ENCODE data around the gene SDCBP2. TPM values are rescaled to one million over a fixed set of nuclear protein-coding genes. Genes with fewer than 3 reads are reported as not detected.

The SDCBP2 gene
- polyA plus RNA-seq, 1 donor (not counting 4 experiments of a cell fraction or from before 2014, with no cell fraction given): 36.0 TPM

- Histone ChIP-seq H4K20me1 (ENCODE audit: control insufficient read depth, extremely low read depth, insufficient read depth, low read length) (peaks cover 5% of the 10 kb centered on the region), H3K27me3 (ENCODE audit: control insufficient read depth, extremely low read depth, insufficient read depth, low read length) (no peaks in the 10 kb centered on the region), H3K36me3 (ENCODE audit: control insufficient read depth in 2 of 2, extremely low read depth in 1 of 2, insufficient read depth in 2 of 2, low read length in 2 of 2) (peaks cover 3 to 11% of the 10 kb centered on the region in 2 experiments), H2AFZ (ENCODE audit: control insufficient read depth, low read length) (no peak overlapping the region), H3K9ac (ENCODE audit: control insufficient read depth, extremely low read depth, insufficient read depth, low read length) (no peak overlapping the region), H3K9me1 (ENCODE audit: control insufficient read depth, extremely low read depth, insufficient read depth, low read length) (peaks cover 3% of the 10 kb centered on the region), H3K4me2 (ENCODE audit: control insufficient read depth, extremely low read depth, insufficient read depth, low read depth, low read length) (no peak overlapping the region), H3K4me1 (ENCODE audit: control insufficient read depth, extremely low read depth, insufficient read depth, low read length) (peaks cover 27% of the 10 kb centered on the region), H3K27ac (ENCODE audit: control insufficient read depth, insufficient read depth, low read length) (no peak overlapping the region), H3K79me2 (ENCODE audit: control insufficient read depth, insufficient read depth, low read length) (peaks cover 11% of the 10 kb centered on the region), H3K9me3 (ENCODE audit: control insufficient read depth, low read depth, low read length) (no peaks in the 10 kb centered on the region), H3K4me3 (ENCODE audit: control insufficient read depth in 2 of 3, extremely low read depth in 1 of 3, insufficient read depth in 2 of 3, low read depth in 1 of 3, low read length in 3 of 3) (no peak overlapping the region)
- dilution Hi-C loops (cut with MboI; ENCODE audit: extremely low pct_ligation_motif_present, low sequenced_read_pairs): no loop called here
- no peak for FAIRE-seq
- no peak for TF ChIP-seq EZH2 (IDR thresholded peaks at IDR 0.05; ENCODE audit: low read length)
- TF ChIP-seq CTCF (optimal IDR thresholded peaks at IDR 0.05 in 1 of 3, IDR thresholded peaks at IDR 0.05 in 1 of 3, conservative IDR thresholded peaks at IDR 0.05 in 1 of 3; ENCODE audit: extremely low read depth in 1 of 3, insufficient read depth in 2 of 3, low read length in 3 of 3): no peak
- DNase-seq (ENCODE audit: low read depth, low spot score): no peak
Measured at GRCh38 chr20:1338096-1338495, 9.2 kb upstream of the SDCBP2 start.

- Histone ChIP-seq H3K79me2 (ENCODE audit: control insufficient read depth, insufficient read depth, low read length) (peaks cover 14% of the 10 kb centered on the region), H3K9me3 (ENCODE audit: control insufficient read depth, low read depth, low read length) (no peaks in the 10 kb centered on the region), H3K4me2 (ENCODE audit: control insufficient read depth, extremely low read depth, insufficient read depth, low read depth, low read length) (no peak overlapping the region), H3K27ac (ENCODE audit: control insufficient read depth, insufficient read depth, low read length) (no peak overlapping the region), H4K20me1 (ENCODE audit: control insufficient read depth, extremely low read depth, insufficient read depth, low read length) (peaks cover 5% of the 10 kb centered on the region), H3K4me1 (ENCODE audit: control insufficient read depth, extremely low read depth, insufficient read depth, low read length) (peaks cover 27% of the 10 kb centered on the region), H3K27me3 (ENCODE audit: control insufficient read depth, extremely low read depth, insufficient read depth, low read length) (no peaks in the 10 kb centered on the region), H2AFZ (ENCODE audit: control insufficient read depth, low read length) (no peak overlapping the region), H3K36me3 (ENCODE audit: control insufficient read depth in 2 of 2, extremely low read depth in 1 of 2, insufficient read depth in 2 of 2, low read length in 2 of 2) (peaks cover 3 to 12% of the 10 kb centered on the region in 2 experiments), H3K4me3 (ENCODE audit: control insufficient read depth in 2 of 3, extremely low read depth in 1 of 3, insufficient read depth in 2 of 3, low read depth in 1 of 3, low read length in 3 of 3) (no peak overlapping the region), H3K9me1 (ENCODE audit: control insufficient read depth, extremely low read depth, insufficient read depth, low read length) (peaks cover 3% of the 10 kb centered on the region), H3K9ac (ENCODE audit: control insufficient read depth, extremely low read depth, insufficient read depth, low read length) (no peak overlapping the region)
- no peak for DNase-seq (ENCODE audit: low read depth, low spot score)
- TF ChIP-seq CTCF (optimal IDR thresholded peaks at IDR 0.05 in 1 of 3, IDR thresholded peaks at IDR 0.05 in 1 of 3, conservative IDR thresholded peaks at IDR 0.05 in 1 of 3; ENCODE audit: extremely low read depth in 1 of 3, insufficient read depth in 2 of 3, low read length in 3 of 3) (no peak), EZH2 (IDR thresholded peaks at IDR 0.05; ENCODE audit: low read length) (no peak)
- dilution Hi-C loops (cut with MboI; ENCODE audit: extremely low pct_ligation_motif_present, low sequenced_read_pairs): no loop called here
- FAIRE-seq: no peak
Measured at GRCh38 chr20:1337441-1337840, 8.5 kb upstream of the SDCBP2 start.

All from keratinocyte (primary cell).